Fibroblast of lung (primary cell): ENCODE data around the gene KIAA0232. TPM values are rescaled to one million over a fixed set of nuclear protein-coding genes. Genes with fewer than 3 reads are reported as not detected.

Experiments used
- DNase-seq, 2 donors: peaks; one replicate each; pipeline versions ENCODE4 v3.0.0 to v3.0.0-alpha.2; 2010; ENCODE audit warnings: low read depth in 2 of 2
- H2AFZ ChIP-seq: 2 replicates; pipeline ENCODE4 v1.5.1; 2012; ENCODE audit warnings: low read length, control low read depth, inconsistent platforms
- H3K27ac ChIP-seq: 2 replicates; pipeline ENCODE4 v1.5.1; 2011; ENCODE audit warnings: low read length, control low read depth; ENCODE audit not compliant: insufficient read depth
- H3K27me3 ChIP-seq: 2 replicates; pipeline ENCODE4 v1.5.1; 2011; ENCODE audit warnings: mild to moderate bottlenecking, low read length; ENCODE audit not compliant: control insufficient read depth, insufficient read depth
- H3K36me3 ChIP-seq: 2 replicates; pipeline ENCODE4 v1.5.1; 2011; ENCODE audit warnings: low read length; ENCODE audit not compliant: control insufficient read depth, insufficient read depth
- H3K4me1 ChIP-seq: 2 replicates; pipeline ENCODE4 v1.5.1; 2011; ENCODE audit warnings: low read length; ENCODE audit not compliant: control insufficient read depth, insufficient read depth; ENCODE audit errors: extremely low read depth
- H3K4me2 ChIP-seq: 2 replicates; pipeline ENCODE4 v1.5.1; 2011; ENCODE audit warnings: low read length, control low read depth; ENCODE audit not compliant: insufficient read depth; ENCODE audit errors: extremely low read depth
- H3K4me3 ChIP-seq, 4 experiments: fragments of 200-600 bp in 1 of 4; sonication (generic) in 1 of 4; replicated peaks in 1 of 4; 2 replicates each; pipeline ENCODE4 v1.5.1; 2011 to 2016; ENCODE audit warnings: low read length in 4 of 4, low read depth in 3 of 4, mild to moderate bottlenecking in 3 of 4, control low read depth in 2 of 4, inconsistent platforms in 1 of 4, mixed read lengths in 1 of 4; ENCODE audit not compliant: insufficient read depth in 1 of 4; ENCODE audit errors: control extremely low read depth in 1 of 4
- H3K79me2 ChIP-seq: 2 replicates; pipeline ENCODE4 v1.5.1; 2012; ENCODE audit warnings: mild to moderate bottlenecking, low read length, inconsistent platforms; ENCODE audit not compliant: control insufficient read depth, insufficient read depth
- H3K9ac ChIP-seq: 2 replicates; pipeline ENCODE4 v1.5.1; 2011; ENCODE audit warnings: mild to moderate bottlenecking, low read length, control low read depth; ENCODE audit not compliant: insufficient read depth
- H3K9me3 ChIP-seq: 2 replicates; pipeline ENCODE4 v1.5.1; 2012; ENCODE audit warnings: low read depth, low read length; ENCODE audit not compliant: control insufficient read depth, insufficient read depth
- H4K20me1 ChIP-seq: 2 replicates; pipeline ENCODE4 v1.5.1; 2011; ENCODE audit warnings: low read length; ENCODE audit not compliant: control insufficient read depth, insufficient read depth; ENCODE audit errors: extremely low read depth
- CTCF ChIP-seq, 2 donors: IDR thresholded peaks in 1 of 2; conservative IDR thresholded peaks in 1 of 2; 1 replicate in 1 of 2; 2 replicates in 1 of 2; pipeline ENCODE4 v1.5.1; 2011 to 2012; ENCODE audit warnings: low read length in 2 of 2, control low read depth in 1 of 2, inconsistent platforms in 1 of 2, low read depth in 1 of 2, mild to moderate bottlenecking in 1 of 2
- EZH2 ChIP-seq: IDR thresholded peaks from 2 replicates; pipeline ENCODE4 v1.5.1; 2012; ENCODE audit warnings: low read length, control low read depth, mild to moderate bottlenecking; ENCODE audit errors: missing control alignments
- polyA plus RNA-seq, 2 donors: library from polyadenylated mRNA; depleted of rRNA in 1 of 2; stranded (reverse) in 1 of 2; unstranded in 1 of 2; fragments of >200 nt; gene quantifications; 2 replicates each; pipeline ENCODE4 v1.2.1, GENCODE V29; 2011 to 2012; ENCODE audit warnings: missing spikeins in 1 of 2
- total RNA-seq: library from RNA; depleted of rRNA; stranded (reverse); fragments of >200 nt; gene quantifications from 2 replicates; pipeline ENCODE4 v1.2.1, GENCODE V29; 2014

Gene KIAA0232
- total and polyA plus RNA-seq, 2 donors (not counting 1 experiment from before 2014, with no cell fraction given): 18.0 to 18.8 TPM

- Histone ChIP-seq H3K36me3 (no peaks in the 10 kb centered on the region), H3K4me1 (no peaks in the 10 kb centered on the region), H3K27me3 (no peaks in the 10 kb centered on the region), H3K4me2 (no peak overlapping the region), H2AFZ (no peak overlapping the region), H4K20me1 (no peaks in the 10 kb centered on the region), H3K9me3 (no peaks in the 10 kb centered on the region), H3K4me3 (no peak overlapping the region), H3K79me2 (peaks cover 21% of the 10 kb centered on the region), H3K27ac (no peak overlapping the region), H3K9ac (no peak overlapping the region)
- DNase-seq: no peak
- no peak for TF ChIP-seq CTCF (conservative IDR thresholded peaks at IDR 0.05 in 1 of 2, IDR thresholded peaks at IDR 0.05 in 1 of 2; ENCODE audit: low read depth in 1 of 2, low read length in 2 of 2)
- no peak for TF ChIP-seq EZH2
Measured at GRCh38 chr4:6820695-6821094, 38.2 kb downstream of the KIAA0232 start.

- Histone ChIP-seq H3K4me2 (no peak overlapping the region), H3K4me1 (no peaks in the 10 kb centered on the region), H3K9me3 (no peaks in the 10 kb centered on the region), H4K20me1 (no peaks in the 10 kb centered on the region), H3K9ac (no peak overlapping the region), H3K79me2 (peaks cover 13% of the 10 kb centered on the region), H3K4me3 (no peak overlapping the region), H3K27me3 (no peaks in the 10 kb centered on the region), H3K36me3 (no peaks in the 10 kb centered on the region), H3K27ac (no peak overlapping the region), H2AFZ (no peak overlapping the region)
- DNase-seq: peak in 1 of 2 donors; percentile 60
- TF ChIP-seq EZH2: no peak
- no peak for TF ChIP-seq CTCF (conservative IDR thresholded peaks at IDR 0.05 in 1 of 2, IDR thresholded peaks at IDR 0.05 in 1 of 2; ENCODE audit: low read depth in 1 of 2, low read length in 2 of 2)
Measured at GRCh38 chr4:6824071-6824470, 41.5 kb downstream of the KIAA0232 start.

- Histone ChIP-seq H3K36me3 (no peaks in the 10 kb centered on the region), H3K4me3 (no peak overlapping the region), H3K27me3 (no peaks in the 10 kb centered on the region), H3K4me1 (no peaks in the 10 kb centered on the region), H3K79me2 (peaks cover 11% of the 10 kb centered on the region), H3K27ac (no peak overlapping the region), H2AFZ (no peak overlapping the region), H4K20me1 (peaks cover 3% of the 10 kb centered on the region), H3K9me3 (no peaks in the 10 kb centered on the region), H3K9ac (no peak overlapping the region), H3K4me2 (no peak overlapping the region)
- DNase-seq: peak in 1 of 2 donors; percentile 18
- no peak for TF ChIP-seq EZH2
- no peak for TF ChIP-seq CTCF (conservative IDR thresholded peaks at IDR 0.05 in 1 of 2, IDR thresholded peaks at IDR 0.05 in 1 of 2; ENCODE audit: low read depth in 1 of 2, low read length in 2 of 2)
Measured at GRCh38 chr4:6824772-6825402, 42.4 kb downstream of the KIAA0232 start.
